HG02885 (cell line): ENCODE data around the gene RGSL1.

Experiments
- ATAC-seq: cut with Tn5 transposase; IDR thresholded peaks from one replicate; pipeline ENCODE4 v1.9.1; 2021; ENCODE audit warnings: mild to moderate bottlenecking; ENCODE audit not compliant: unreplicated experiment, poor library complexity

RGSL1 gene

GRCh38 chr1:182450087-182450486 lies at the start of gene RGSL1:
Gene RGSL1, plus strand, starts transcription at chr1:182450146. Its CDS starts 20 bp downstream, at chr1:182450166.
- ATAC-seq = no peak

GRCh38 chr1:182400567-182400966 lies 49.4 kb upstream of the RGSL1 start, which contains the start of gene TEDDM1:
Gene TEDDM1, minus strand, starts transcription at chr1:182400667. Its CDS starts 182 bp downstream, at chr1:182400485.
- no peak for ATAC-seq

- ATAC-seq = no peak
Measured at GRCh38 chr1:182404781-182405180, 45.2 kb upstream of the RGSL1 start.

- no peak for ATAC-seq
Measured at GRCh38 chr1:182405578-182405977, 44.4 kb upstream of the RGSL1 start.

GRCh38 chr1:182406012-182406411 lies 43.9 kb upstream of the RGSL1 start:
- no peak for ATAC-seq

GRCh38 chr1:182407724-182408123 lies 42.2 kb upstream of the RGSL1 start:
- ATAC-seq = no peak

GRCh38 chr1:182408435-182409075 lies 41.4 kb upstream of the RGSL1 start:
- no peak for ATAC-seq

GRCh38 chr1:182410138-182410537 lies 39.8 kb upstream of the RGSL1 start:
- no peak for ATAC-seq

GRCh38 chr1:182410620-182411273 lies 39.2 kb upstream of the RGSL1 start:
- no peak for ATAC-seq

GRCh38 chr1:182413486-182413885 lies 36.5 kb upstream of the RGSL1 start:
- ATAC-seq = no peak

- ATAC-seq = no peak
Measured at GRCh38 chr1:182413969-182414368, 36.0 kb upstream of the RGSL1 start.

- ATAC-seq = peak; percentile 50
Measured at GRCh38 chr1:182415789-182416188, 34.2 kb upstream of the RGSL1 start.

- peak; percentile 67 for ATAC-seq
Measured at GRCh38 chr1:182426442-182427430, 23.2 kb upstream of the RGSL1 start.

GRCh38 chr1:182428043-182428442 lies 21.9 kb upstream of the RGSL1 start:
- peak; percentile 38 for ATAC-seq

GRCh38 chr1:182430263-182431068 lies 19.5 kb upstream of the RGSL1 start:
- ATAC-seq = peak; percentile 52

GRCh38 chr1:182431278-182431677 lies 18.7 kb upstream of the RGSL1 start:
- no peak for ATAC-seq

- no peak for ATAC-seq
Measured at GRCh38 chr1:182433580-182433979, 16.4 kb upstream of the RGSL1 start.

- ATAC-seq = no peak
Measured at GRCh38 chr1:182438326-182438725, 11.6 kb upstream of the RGSL1 start.

GRCh38 chr1:182441719-182442118 lies 8.2 kb upstream of the RGSL1 start:
- ATAC-seq = no peak

GRCh38 chr1:182442333-182442732 lies 7.6 kb upstream of the RGSL1 start:
- ATAC-seq = no peak
